ENCODE data around the gene UGGT1.

DNA sequence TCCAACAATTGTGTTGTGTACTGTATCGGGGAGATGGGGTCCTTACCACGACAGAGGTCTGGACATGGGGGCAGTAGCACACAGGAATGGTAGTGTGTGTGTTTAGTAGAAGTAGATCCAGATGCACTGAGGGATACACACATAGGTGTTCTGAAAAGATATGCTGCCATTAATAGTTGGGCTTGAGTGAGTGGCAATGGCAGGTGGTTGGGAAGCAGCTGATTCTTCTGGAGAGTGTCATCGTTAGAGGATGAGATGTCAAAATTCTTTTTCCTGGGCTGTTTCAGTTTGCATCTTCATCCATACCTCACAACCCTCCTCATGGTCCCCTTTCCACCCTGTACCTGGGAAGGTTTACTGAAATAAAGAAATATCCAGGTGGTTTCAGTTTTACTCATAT lies 66.6 kb downstream of the UGGT1 start:
- no peak for TF ChIP-seq POLR2A (IDR thresholded peaks at IDR 0.05)
- TF ChIP-seq, protein P1, sequence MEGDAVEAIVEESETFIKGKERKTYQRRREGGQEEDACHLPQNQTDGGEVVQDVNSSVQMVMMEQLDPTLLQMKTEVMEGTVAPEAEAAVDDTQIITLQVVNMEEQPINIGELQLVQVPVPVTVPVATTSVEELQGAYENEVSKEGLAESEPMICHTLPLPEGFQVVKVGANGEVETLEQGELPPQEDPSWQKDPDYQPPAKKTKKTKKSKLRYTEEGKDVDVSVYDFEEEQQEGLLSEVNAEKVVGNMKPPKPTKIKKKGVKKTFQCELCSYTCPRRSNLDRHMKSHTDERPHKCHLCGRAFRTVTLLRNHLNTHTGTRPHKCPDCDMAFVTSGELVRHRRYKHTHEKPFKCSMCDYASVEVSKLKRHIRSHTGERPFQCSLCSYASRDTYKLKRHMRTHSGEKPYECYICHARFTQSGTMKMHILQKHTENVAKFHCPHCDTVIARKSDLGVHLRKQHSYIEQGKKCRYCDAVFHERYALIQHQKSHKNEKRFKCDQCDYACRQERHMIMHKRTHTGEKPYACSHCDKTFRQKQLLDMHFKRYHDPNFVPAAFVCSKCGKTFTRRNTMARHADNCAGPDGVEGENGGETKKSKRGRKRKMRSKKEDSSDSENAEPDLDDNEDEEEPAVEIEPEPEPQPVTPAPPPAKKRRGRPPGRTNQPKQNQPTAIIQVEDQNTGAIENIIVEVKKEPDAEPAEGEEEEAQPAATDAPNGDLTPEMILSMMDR (IDR thresholded peaks at IDR 0.05), result no peak
- TF ChIP-seq POLR2AphosphoS5 (IDR thresholded peaks at IDR 0.05), result no peak
